Iris pigment epithelial cell (primary cell): Measurements from ENCODE around the gene PRKACG.
"Not testable (repeated sequence)": the region's sequence is repeated elsewhere in the genome, so short reads cannot be mapped to it uniquely, and the experiment has no call there.

ENCODE experiments used
- DNase-seq: peaks from one replicate; pipeline ENCODE4 v3.0.0-alpha.2; 2011; ENCODE audit warnings: low read depth

Gene PRKACG

DNA sequence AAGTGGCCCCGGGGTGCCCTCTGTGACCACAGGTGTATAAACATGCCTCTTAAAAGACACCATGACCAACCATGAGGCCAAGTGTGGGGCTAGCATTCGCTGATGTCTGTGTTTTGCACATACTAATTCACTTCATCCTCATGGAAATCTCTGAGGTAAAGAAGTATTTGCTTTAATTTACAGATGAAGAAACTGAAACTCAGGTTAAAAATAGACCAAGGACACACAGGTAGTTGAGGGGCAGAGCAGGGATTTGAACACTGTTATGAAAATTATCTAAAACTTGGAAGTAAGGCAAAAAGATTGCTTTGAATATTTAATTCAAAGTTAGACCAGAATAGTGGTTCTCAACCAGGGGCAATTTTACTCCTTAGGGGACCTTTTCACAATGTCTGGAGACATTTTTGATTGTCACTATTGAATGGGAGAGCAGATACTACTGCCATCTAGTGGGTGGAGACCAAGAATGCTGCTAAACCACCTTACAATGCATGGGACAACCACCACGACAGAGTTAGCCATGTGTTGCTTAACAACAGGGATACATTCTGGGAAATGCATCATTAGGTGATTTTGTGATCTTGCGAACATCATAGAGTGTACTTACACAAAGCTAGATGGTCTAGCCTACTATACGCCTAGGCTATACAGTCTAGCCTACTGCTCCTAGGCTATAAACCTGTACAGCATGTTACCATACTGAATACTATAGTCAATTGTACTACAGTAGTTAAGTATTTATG lies 13.6 kb upstream of the PRKACG start:
- DNase-seq, result peak; percentile 51

- no peak for DNase-seq
Measured at GRCh38 chr9:69023650-69024049, 9.7 kb upstream of the PRKACG start.

GRCh38 chr9:69020301-69021145 lies 6.6 kb upstream of the PRKACG start:
- DNase-seq, result no peak

- no peak for DNase-seq
Measured at GRCh38 chr9:69019808-69020207, 5.9 kb upstream of the PRKACG start.

DNA sequence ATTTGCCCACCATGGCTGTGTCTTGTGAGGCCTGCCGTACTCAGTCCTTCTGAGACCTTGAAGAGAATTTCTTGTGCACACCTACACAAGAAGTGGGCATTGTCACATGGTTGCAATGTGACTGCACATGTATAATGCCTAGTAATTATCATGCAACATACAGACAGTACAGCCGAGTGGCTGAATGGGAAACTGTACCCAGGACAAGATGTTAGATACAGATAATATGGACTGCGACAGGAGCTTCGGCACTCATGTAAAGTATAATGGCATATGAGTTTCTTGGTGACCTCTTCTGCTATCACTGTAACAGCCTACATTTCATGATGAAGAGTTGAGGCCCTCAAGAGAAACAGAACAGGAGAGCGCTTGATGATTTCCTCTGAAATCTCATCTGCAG lies 4.8 kb upstream of the PRKACG start:
- DNase-seq, result no peak

DNA sequence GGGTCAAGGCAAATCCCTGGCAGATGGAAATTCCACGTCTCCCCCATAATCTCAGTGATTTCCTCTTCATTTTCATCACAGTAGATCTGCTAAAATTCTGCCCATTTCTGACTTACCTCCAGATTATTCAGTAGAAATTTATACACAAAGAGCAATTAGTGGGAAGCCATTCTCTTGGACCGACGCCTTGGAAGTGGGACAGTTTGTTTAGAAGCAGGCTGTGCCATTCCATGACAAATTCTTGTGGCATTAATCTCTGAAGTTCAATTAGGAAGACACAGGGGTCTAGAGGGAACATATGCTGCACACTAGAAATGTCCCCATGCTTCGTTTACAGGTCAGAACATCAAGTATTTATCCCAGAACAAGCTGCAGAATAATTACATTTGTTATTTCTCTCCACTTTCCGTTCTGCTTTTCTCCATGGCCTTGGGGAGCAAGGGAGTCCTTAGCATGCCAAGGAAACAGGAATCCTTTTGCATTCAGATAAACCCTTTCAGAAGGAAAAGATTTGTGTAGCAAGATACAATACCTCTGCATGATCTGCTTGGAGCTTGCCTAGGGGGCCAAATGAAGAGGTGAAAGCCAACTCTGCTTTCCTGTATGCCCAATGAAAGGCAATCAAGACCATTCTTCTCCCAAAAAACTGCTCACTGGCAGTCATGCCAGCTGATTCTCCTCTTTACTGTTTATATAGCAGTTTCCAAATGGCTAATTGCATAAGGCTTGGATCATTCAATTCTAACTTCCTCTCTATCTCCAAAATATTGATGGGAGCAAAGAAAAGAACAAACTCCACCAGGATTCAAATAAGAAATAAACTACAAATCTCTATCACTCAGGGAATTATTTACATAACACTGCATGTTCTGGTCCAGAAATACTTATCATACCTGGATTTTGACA lies 2.5 kb upstream of the PRKACG start:
- no peak for DNase-seq

DNA sequence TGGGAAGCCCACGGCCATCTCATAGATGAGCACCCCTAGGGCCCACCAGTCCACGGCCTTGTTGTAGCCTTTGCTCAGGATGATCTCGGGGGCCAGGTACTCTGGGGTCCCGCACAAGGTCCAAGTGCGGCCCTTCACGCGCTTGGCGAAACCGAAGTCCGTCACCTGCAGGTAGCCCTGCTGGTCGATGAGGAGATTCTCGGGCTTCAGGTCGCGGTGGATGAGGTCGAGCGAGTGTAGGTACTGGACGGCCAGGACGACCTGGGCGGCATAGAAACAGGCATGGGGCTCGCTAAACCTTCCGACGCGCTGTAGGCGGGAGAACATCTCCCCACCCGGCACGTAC lies 558 bp downstream of the PRKACG start:
- DNase-seq, result no peak

DNA sequence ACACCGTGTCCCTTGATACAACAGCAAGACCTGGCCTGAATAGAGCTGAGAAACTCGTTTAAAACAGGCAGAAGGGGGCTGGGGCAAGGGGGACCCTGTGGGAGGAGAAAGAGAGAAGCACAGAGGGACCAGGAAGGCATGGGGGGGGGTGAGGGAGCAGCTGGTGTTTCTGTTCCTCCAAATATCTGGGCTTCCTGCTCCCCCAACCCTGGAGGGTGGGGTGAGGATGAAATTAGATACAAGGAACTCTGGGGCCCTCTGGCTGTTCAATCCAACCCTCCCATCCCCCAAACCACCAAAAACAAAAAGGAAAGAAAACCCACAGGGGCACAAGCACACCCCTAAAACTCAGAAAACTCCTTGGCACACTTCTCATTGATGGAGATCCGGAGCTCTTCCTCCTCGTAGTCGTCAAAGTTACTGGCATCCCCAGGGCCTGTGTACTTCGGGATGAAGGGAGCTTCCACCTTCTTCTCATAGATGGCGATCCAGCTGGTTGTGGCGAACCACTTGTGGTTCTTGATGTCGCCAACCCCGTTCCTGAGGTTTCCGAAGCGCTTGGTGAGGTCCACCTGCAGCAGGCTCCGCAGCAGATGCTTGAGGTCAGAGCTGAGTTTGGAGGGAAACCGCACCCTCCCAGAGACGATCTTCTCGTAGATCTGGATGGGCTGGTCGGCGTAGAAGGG lies 1.1 kb downstream of the PRKACG start:
- DNase-seq, result no peak

DNA sequence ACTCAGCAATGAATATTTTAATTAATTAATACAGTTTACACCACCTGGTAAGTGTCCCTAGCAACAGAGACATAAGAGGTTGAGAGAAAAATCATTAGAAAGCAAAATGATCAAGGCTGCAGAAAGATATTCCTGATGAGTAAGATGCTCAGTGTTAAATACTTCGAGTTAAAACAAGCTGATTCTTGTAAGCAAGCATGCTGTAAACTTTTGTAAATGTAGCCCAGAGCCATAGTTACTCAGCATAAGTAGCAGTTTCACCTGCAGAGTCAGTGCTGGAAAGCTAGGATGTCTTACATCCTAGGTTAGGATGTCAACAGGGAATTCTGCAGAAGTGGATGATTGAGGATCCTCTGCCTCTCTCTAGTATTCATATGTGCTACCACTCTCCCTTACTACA lies 4.2 kb downstream of the PRKACG start:
- DNase-seq, result no peak

- DNase-seq, result peak; percentile 18
Measured at GRCh38 chr9:69004836-69005235, 9.1 kb downstream of the PRKACG start.

DNA sequence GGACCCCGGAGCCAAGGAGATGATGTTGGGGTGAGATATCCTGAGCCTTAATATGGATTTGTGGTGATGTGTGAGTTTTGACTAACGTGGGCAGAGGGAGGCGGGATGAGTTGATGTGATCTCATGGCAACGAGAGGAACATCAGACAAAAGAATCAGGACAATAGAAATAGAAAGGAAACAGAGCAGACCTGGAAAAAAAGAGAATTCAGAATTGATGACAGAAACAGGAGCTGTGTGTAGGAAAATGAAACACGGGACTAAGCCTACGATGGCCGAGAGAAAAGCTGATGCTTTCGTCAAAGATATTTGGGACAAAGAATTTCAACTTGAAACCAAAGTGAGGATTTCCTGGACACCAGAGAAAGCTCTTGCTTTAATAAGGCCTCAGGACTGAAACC lies 10.9 kb downstream of the PRKACG start:
- no peak for DNase-seq

DNA sequence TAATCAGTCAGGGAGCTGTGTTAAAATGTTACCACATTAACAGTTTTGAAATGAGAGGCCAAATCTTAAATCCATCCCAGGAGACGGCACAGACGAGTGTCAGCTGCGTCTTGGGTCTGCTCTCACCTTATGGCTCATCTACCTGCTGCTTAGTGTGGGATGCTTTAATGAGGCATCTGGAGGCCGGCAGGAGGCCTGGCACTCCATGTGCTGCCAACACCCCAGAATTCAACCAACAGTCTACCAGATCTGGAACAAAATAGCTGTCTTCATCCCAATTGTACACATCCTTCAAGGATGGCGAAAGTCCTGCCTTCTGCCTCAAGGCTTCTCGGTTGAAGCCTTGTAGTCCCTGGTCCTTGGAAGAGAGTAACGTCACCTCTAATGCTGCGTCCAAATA lies 12.0 kb downstream of the PRKACG start:
- DNase-seq, result no peak

DNA sequence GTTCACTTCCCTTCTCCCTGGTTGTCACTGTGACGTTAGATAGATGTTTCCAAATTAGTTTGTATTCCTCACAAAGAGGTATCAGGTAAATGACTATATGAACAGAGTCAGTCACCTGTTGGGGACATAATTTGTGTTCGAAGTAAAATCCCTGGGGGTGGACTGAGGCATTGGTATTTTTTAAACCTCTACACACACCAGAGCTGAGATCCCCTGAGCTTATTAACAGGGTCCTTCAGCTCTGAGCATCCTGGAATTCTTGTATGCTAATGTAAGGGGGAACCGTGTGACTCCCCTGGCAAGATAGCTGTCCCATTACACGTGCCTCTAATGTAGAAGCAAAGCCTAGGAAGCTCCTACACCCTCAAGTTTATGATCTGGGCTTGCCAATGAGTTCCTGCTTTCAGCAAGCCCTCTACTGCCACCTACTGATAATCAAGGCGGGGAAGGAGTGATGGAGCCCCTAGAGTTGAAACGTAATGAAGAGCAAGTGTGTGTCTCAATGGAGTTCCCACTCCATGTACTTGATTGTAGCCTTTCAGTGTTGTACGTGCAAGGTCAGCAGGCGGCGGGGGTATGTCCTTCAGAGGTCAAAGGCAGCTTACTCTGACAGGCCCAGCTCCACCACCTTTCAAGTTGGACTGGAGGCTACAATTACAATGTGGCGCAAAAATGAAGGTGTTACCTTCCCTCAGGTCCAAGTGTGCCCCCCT lies 14.4 kb downstream of the PRKACG start:
- peak; percentile 77 for DNase-seq

GRCh38 chr9:68998812-68999211 lies 15.1 kb downstream of the PRKACG start:
- no peak for DNase-seq

DNA sequence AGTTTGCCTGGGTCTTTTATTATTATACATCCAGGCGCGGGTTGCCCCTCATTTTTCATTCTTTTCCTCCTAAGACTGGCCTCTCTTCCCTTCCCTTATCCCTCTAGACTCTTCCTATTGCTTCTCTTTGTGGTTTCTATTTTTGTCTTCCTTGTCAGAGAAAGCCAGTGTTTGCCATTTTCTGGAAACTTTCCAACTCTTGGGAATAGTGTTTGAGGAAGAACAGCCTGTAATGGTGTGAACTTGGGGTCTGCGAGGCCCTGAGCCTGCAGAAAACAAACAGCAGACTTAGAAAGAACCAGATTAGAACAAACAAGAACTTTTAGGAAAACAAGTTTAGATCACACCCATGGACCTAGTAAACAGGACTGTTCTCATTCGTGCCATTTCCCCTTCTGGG lies 15.5 kb downstream of the PRKACG start:
- no peak for DNase-seq

GRCh38 chr9:68997666-68998065 lies 16.2 kb downstream of the PRKACG start:
- no peak for DNase-seq

DNA sequence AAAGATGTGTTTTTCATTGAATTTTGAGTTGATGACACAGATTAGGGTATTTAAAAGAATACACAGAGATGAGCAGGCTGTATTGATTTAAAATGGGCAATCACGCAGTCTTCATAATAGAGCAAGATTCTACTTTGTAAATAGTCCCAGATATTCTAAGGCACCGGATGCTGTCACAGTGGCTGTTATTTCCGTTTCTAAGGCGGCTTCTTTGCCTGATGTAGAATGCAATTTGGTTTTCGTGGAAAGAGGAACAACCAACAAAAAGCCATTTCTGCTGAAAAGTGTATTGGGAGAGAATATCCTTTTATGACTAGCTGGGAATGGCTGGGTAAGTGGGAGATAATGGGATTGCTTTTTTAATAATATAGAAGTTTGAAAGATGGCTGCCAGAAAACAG lies 17.5 kb downstream of the PRKACG start:
- no peak for DNase-seq

- no peak for DNase-seq
Measured at GRCh38 chr9:68995776-68996175, 18.1 kb downstream of the PRKACG start.

GRCh38 chr9:68991457-68991856 lies 22.5 kb downstream of the PRKACG start:
- no peak for DNase-seq

DNA sequence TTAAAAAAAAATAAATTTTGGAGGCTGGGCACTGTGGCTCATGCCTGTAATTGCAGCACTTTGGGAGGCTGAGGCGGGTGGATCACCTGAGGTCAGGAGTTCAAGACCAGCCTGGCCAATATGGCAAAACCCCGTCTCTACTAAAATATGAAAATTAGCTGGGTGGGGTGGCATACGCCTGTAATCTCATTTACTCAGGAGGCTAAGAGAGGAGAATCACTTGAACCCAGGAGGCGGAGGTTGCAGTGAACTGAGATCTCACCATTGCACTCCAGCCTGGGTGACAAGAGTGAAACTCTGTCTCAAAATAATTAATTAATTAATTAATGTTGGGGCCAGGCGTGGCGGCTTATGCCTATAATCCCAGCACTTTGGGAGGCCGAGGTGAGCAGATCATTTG lies 27.0 kb downstream of the PRKACG start:
- DNase-seq, result not testable (repeated sequence)
